Astrocyte of the hippocampus (primary cell): ENCODE data around the gene HSPA9.

Source experiments
- DNase-seq: peaks from one replicate; pipeline ENCODE4 v3.0.0; 2011; ENCODE audit warnings: low read depth, low spot score

Gene HSPA9

DNA sequence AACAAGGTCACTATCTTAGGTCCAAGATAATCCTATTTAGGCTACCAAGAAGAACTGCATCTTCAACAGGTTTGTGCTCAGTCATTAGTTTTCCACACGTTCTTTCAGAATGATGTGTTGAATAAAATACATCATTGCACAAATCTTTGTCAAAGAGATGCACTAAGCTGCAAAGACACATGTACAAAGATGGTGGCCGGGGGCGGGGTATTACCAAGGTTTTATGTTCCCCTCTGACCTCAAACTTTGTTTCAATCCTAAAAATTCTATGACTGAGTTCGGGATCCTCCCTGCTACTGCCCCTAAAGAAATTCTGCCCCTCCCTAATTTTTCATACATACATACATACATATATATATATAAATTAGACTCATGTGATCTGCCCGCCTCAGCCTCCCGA lies 14.2 kb downstream of the HSPA9 start:
- no peak for DNase-seq

GRCh38 chr5:138559937-138560336 lies 15.3 kb downstream of the HSPA9 start:
- DNase-seq, result no peak

- no peak for DNase-seq
These were observed 17.5 kb downstream of the HSPA9 start for GRCh38 chr5:138557677-138558076.

- DNase-seq, result no peak
These were observed 21.1 kb downstream of the HSPA9 start for GRCh38 chr5:138554143-138554542.

DNA sequence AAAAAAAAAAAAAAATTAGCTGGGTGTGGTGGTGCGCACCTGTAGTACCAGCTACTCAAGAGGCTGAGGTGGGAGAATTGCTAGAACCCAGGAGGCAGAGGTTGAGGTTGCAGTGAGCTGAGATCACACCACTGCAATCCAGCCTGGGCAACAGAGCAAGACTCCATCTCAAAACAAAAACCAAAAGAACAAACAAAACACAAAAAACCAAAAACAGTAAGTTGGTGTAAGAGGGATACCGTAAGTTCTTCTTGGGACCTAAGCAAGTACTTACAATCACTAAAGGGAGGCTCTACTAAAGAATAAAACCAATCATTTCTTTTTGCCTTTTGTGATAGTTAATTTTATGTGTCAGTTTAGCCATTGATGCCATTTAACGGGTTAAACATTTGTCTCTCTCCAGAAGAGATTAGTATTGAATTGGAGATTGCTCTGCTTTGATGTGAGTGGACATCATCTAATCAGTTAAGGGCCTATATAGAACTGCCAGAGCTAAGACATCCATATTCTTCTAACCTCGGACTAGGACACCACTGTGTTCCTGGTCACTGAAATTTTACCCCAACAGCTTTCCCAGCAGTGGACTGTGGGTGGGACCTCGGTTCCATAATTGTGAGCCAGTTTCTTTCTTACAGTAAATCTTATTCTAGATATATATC lies 21.6 kb downstream of the HSPA9 start:
- DNase-seq, result no peak

GRCh38 chr5:138552657-138553056 lies 22.5 kb downstream of the HSPA9 start:
- DNase-seq, result no peak

- DNase-seq, result no peak
These were observed 25.8 kb downstream of the HSPA9 start for GRCh38 chr5:138549414-138549813.

- DNase-seq, result peak; percentile 24
These were observed 29.2 kb downstream of the HSPA9 start for GRCh38 chr5:138545919-138546562.

GRCh38 chr5:138544181-138545134 lies 30.7 kb downstream of the HSPA9 start:
- DNase-seq, result peak; percentile 46

DNA sequence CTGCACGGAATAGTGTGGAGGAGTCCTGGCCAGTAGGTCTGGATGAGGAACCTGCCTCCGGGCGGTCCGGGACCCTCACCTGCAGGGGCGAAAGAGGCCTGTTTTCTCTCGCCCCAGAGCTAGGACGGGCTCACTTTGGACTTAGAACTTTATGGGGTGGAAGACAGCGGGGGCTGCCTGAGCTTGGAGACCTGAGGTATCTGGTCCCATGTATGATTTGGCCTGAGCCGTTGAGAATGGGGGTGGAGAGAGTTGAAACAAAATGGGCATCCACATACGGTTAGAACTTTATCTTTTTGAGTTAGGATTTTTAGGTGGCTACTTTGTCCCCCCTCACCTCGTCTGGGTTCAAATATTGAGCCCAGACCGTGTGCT lies 31.5 kb downstream of the HSPA9 start:
- no peak for DNase-seq

GRCh38 chr5:138542956-138543729 lies 32.1 kb downstream of the HSPA9 start, which contains the start of gene ETF1:
TSS of gene ETF1 (minus strand) at chr5:138543236. CDS start at chr5:138542918, 318 bp downstream.
- DNase-seq, result peak; percentile 100

DNA sequence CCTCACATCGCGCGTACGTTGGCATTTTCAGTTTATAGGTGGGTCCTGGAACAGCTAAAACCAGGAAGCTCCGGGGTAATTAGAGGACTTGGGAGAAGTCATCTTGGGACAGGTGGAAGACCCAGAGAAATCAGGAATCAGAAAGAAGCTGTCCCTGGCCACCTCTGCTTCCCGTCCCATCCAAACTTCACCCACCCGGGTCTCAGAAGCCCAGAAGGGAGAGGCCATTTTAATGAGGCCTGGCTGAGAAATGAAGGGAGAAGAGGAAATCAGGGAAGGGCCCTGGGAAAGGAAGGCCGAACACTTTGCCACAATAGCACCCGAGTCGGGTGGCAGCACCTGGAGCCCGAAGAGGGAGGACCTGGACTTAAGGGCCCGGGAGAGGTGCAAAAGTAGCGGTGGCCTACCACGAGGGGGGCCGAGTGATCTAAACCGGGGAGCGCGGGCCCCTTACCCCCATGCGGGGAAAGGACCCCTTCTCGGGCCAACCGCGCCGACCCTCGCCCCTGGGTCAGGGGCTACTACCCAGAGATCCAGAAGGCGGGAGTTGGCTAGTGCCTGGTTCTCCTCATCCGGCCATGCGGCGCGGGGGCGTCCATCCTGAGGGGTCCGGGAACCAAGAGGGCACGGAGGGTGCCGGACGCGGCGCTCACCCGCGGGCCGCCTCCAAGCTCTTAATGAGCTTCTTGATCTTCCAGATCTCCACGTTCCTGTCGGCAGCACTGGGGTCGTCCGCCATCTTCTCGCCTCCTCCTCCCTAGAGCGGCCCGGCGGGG lies 32.8 kb downstream of the HSPA9 start:
- DNase-seq, result peak; percentile 29

- DNase-seq, result peak; percentile 24
These were observed 33.6 kb downstream of the HSPA9 start for GRCh38 chr5:138541511-138542179.

- DNase-seq, result no peak
These were observed 35.4 kb downstream of the HSPA9 start for GRCh38 chr5:138539791-138540190.

GRCh38 chr5:138538943-138539627 lies 36.1 kb downstream of the HSPA9 start:
- no peak for DNase-seq

DNA sequence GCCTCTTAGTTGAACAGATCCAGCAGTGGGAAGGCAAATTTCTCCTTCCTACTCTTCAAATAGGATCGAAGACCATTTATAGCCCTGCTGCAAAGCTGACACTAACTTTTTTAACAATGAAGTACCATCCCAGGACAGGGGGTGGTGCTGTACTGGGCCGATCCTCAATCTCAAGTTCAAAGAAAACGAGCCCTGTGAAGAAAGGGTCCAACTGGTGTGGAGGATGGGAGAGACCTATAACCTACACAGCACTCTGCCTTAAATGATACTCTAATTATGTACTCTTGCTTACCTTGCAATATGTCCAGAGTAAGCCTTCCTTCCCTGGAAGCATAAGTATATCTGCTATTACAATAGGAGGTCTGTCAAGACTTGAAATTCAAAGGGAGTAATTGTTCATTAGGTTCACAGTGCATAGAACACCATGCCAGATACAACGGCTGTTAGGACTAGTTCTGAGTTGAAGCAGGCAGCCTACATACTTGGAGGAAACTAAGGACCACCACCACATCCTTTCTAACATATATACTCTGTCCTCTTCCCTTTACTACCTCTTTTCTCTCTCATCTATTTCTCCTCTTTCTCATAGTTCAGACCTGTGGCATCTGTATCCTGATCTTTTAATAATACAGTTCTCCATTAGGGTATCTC lies 38.4 kb downstream of the HSPA9 start:
- peak; percentile 21 for DNase-seq

- DNase-seq, result no peak
These were observed 39.0 kb downstream of the HSPA9 start for GRCh38 chr5:138536215-138536614.

GRCh38 chr5:138533973-138534941 lies 40.9 kb downstream of the HSPA9 start:
- DNase-seq, result no peak
